A673 (cell line): Measurements from ENCODE around the gene TMOD4. TPM values are rescaled to one million over a fixed set of nuclear protein-coding genes. Genes with fewer than 3 reads are reported as not detected.

Experiments used
- BruUV-seq: library from RNA; stranded (reverse); fragments of 400-500 nt; replicated peaks from 2 replicates; lab custom pipeline; 2021; lab: Mats Ljungman, UMichigan
- CTCF ChIA-PET: fragments of 300-600 bp; sonication (Branson Sonifier 250); formaldehyde crosslinking; loops from one replicate; lab custom pipeline; 2022; ENCODE audit warnings: antibody characterized with exemption; lab: Charles Lee
- POLR2A ChIA-PET: fragments of 300-600 bp; sonication (Branson Sonifier 250); formaldehyde crosslinking; loops from one replicate; lab custom pipeline; 2022; ENCODE audit warnings: antibody characterized with exemption; ENCODE audit not compliant: low non-redundant PET; lab: Charles Lee
- DNase-seq: peaks from one replicate; pipeline ENCODE4 v3.0.0-alpha.2; 2015; ENCODE audit warnings: low spot score
- H3K27ac ChIP-seq: fragments of 200-600 bp; sonication (generic); 2 replicates; pipeline ENCODE4 v1.5.1; 2016; ENCODE audit warnings: mixed run types, low read depth, mild to moderate bottlenecking, mixed read lengths, antibody characterized with exemption, low read length; ENCODE audit not compliant: poor library complexity, severe bottlenecking
- H3K27me3 ChIP-seq: fragments of 200-600 bp; sonication (generic); replicated peaks from 2 replicates; pipeline ENCODE4 v1.6.1; 2017; ENCODE audit warnings: mixed run types, low read depth, mild to moderate bottlenecking, mixed read lengths, antibody characterized with exemption, low read length; ENCODE audit not compliant: insufficient read depth, poor library complexity
- H3K36me3 ChIP-seq: fragments of 200-600 bp; sonication (generic); 2 replicates; pipeline ENCODE4 v1.6.1; 2016; ENCODE audit warnings: mixed run types, mild to moderate bottlenecking, mixed read lengths, antibody characterized with exemption, low read length; ENCODE audit not compliant: insufficient read depth, poor library complexity, severe bottlenecking
- H3K4me1 ChIP-seq: fragments of 200-600 bp; sonication (generic); 2 replicates; pipeline ENCODE4 v1.6.1; 2017; ENCODE audit warnings: mixed run types, mild to moderate bottlenecking, mixed read lengths, antibody characterized with exemption, low read length; ENCODE audit not compliant: insufficient read depth, poor library complexity, severe bottlenecking
- H3K4me3 ChIP-seq: fragments of 200-600 bp; sonication (generic); 2 replicates; pipeline ENCODE4 v1.5.1; 2016; ENCODE audit warnings: low read depth, mixed run types, mild to moderate bottlenecking, mixed read lengths, low read length; ENCODE audit not compliant: poor library complexity, severe bottlenecking
- H3K9me3 ChIP-seq: fragments of 200-600 bp; sonication (generic); 2 replicates; pipeline ENCODE4 v1.6.1; 2016; ENCODE audit warnings: mixed run types, low read depth, mild to moderate bottlenecking, mixed read lengths, antibody characterized with exemption, low read length; ENCODE audit not compliant: poor library complexity, severe bottlenecking
- EZH2 ChIP-seq: fragments of 200-600 bp; sonication (generic); IDR thresholded peaks from 2 replicates; pipeline ENCODE4 v1.6.1; 2017; ENCODE audit warnings: borderline replicate concordance, low read depth, mild to moderate bottlenecking, mixed read lengths, antibody characterized with exemption, low read length; ENCODE audit not compliant: poor library complexity, severe bottlenecking
- intact Hi-C: fragments of 100-400 bp; cut with micrococcal nuclease; formaldehyde crosslinking; loops from one replicate; pipeline ENCODE4 v1.10.0; 2022; ENCODE audit not compliant: unreplicated experiment
- total RNA-seq: library from RNA; stranded (reverse); gene quantifications from 2 replicates; pipeline ENCODE4 v1.2.3, GENCODE V29; 2021
- TF ChIP-seq, protein P1 (sequence below): fragments of 300-800, 200-600 bp; sonication (generic); conservative IDR thresholded peaks from 2 replicates; pipeline ENCODE4 v1.5.1; 2017; ENCODE audit warnings: low read depth, mild to moderate bottlenecking, antibody characterized with exemption, low read length, moderate library complexity, mixed read lengths

TMOD4 gene
- total RNA-seq, 1 experiment from 2014 or later: 1.4 TPM

DNA sequence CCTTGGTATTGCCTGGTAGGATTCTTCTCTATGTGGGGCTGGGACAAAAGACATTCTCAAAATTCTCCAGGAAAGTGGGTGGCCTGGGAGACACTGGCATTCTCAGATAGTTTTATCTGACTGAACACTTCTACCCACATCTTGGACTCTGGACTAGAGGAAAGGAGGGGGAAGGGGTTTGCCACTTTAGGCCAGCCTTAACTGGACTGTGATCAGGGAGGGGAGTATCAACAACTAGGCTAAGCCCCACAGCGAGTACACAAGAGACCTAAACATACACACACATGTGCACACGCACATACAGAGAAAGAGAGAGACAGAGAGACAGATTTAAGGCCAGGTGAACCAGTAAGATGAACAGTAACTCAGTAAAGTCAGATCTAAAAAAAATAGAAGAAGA lies 28.1 kb downstream of the TMOD4 start:
- BruUV-seq: no TSS peak
- intact Hi-C loops: no loop called here
- POLR2A ChIA-PET: no interaction called here

DNA sequence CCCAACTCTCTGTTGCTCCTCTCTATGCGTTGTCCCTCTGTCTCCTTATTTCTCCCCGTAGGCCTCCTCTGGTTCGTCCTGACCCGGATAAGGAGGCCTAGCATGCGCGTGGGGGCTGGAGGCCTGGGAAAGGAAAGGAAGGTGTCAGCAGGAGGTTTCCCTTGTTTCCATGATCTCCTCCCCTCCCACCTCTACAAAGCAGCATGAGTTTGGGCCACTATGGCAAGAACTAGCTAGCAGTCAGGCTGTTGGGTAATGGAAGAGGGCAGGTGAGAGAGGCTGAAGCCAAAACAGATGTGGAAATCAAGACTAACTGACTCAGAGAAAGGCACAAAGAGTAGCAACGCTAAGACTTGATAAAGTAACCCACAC lies 28.7 kb downstream of the TMOD4 start:
- Histone ChIP-seq H3K4me3 (peak overlapping the region; percentile 86), H3K9me3 (no peaks in the 10 kb centered on the region), H3K36me3 (no peaks in the 10 kb centered on the region), H3K4me1 (peaks cover 9% of the 10 kb centered on the region), H3K27ac (no peak overlapping the region), H3K27me3 (no peaks in the 10 kb centered on the region)
- no TSS peak for BruUV-seq
- TF ChIP-seq, protein P1, sequence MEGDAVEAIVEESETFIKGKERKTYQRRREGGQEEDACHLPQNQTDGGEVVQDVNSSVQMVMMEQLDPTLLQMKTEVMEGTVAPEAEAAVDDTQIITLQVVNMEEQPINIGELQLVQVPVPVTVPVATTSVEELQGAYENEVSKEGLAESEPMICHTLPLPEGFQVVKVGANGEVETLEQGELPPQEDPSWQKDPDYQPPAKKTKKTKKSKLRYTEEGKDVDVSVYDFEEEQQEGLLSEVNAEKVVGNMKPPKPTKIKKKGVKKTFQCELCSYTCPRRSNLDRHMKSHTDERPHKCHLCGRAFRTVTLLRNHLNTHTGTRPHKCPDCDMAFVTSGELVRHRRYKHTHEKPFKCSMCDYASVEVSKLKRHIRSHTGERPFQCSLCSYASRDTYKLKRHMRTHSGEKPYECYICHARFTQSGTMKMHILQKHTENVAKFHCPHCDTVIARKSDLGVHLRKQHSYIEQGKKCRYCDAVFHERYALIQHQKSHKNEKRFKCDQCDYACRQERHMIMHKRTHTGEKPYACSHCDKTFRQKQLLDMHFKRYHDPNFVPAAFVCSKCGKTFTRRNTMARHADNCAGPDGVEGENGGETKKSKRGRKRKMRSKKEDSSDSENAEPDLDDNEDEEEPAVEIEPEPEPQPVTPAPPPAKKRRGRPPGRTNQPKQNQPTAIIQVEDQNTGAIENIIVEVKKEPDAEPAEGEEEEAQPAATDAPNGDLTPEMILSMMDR: no peak
- TF ChIP-seq EZH2: no peak
- no peak for DNase-seq
- POLR2A ChIA-PET: no interaction called here
- CTCF ChIA-PET: interaction anchor here (0.6 kb wide), 1 partner anchor 615 kb away, joined by 6 read pairs; no protein-coding TSS in a partner anchor
- intact Hi-C loops: no loop called here

More for the DNA sequence above, 28.1 kb downstream of the TMOD4 start:
- no peak for DNase-seq
- no peak for TF ChIP-seq EZH2
- TF ChIP-seq, protein P1: no peak
- Histone ChIP-seq H3K4me3 (no peak overlapping the region), H3K36me3 (no peaks in the 10 kb centered on the region), H3K4me1 (peaks cover 9% of the 10 kb centered on the region), H3K27ac (no peak overlapping the region), H3K9me3 (no peaks in the 10 kb centered on the region), H3K27me3 (no peaks in the 10 kb centered on the region)
- CTCF ChIA-PET: no interaction called here

DNA sequence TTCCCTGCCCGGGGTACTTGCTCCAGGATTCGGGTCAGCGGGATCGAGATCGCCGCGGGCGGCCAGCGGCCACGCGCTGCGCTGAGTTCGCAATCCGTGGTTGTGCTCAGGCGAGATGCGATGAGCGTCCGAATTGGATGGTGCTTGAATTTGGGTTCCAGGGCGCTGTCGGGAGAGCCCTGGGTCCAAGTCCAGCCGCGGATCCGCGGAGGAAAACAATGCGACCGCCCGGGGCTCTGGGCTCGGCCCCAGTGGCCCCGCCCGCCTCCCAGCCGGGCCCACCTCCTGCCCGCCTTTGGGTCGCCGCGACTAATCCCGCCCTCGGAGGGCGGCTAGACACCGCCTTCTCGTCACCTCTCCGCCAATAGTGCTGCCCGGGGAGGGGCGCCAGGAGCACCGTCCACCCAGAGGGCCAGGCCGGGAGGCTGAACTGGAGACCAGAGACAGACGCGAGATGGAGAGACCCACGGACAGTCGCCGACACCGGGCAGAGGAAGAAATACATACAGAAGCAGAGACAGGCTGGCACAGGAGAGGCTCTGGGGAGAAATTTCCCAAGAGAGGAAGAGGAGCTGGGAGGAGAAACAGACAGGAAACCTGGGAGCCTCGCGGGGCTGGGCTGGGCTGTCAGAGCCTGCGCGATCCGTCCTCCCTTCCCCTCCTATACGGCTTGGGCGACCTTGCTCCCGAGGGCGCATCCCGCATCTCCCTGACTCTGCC lies 29.2 kb downstream of the TMOD4 start, which contains the start of gene SEMA6C:
Gene SEMA6C, minus strand, starts transcription at position 220 of the 720 bp plus-strand sequence. CDS start 4,010 bp downstream, outside the sequence.
- Histone ChIP-seq H3K9me3 (no peaks in the 10 kb centered on the region), H3K4me3 (peak within 1 kb of the TSS; percentile 86), H3K27me3 (no peaks in the 10 kb centered on the region), H3K4me1 (peaks cover 9% of the 10 kb centered on the region), H3K27ac (peak within 1 kb of the TSS; percentile 66), H3K36me3 (no peaks in the 10 kb centered on the region)
- POLR2A ChIA-PET: no interaction called here
- CTCF ChIA-PET: interaction anchor here (0.6 kb wide), 1 partner anchor 614 kb away, joined by 6 read pairs; no protein-coding TSS in a partner anchor
- no TSS peak for BruUV-seq
- no peak for TF ChIP-seq EZH2
- TF ChIP-seq, protein P1: no peak
- intact Hi-C loops: no loop called here
- DNase-seq: peak; percentile 88
